K562 (cell line): ENCODE measurements around the gene TLN1. TPM values are rescaled to one million over a fixed set of nuclear protein-coding genes. Genes with fewer than 3 reads are reported as not detected.

Experiments
- E2F6 ChIP-seq, 2 experiments: IDR thresholded peaks; 2 replicates each; pipeline ENCODE4 v1.6.1; 2011; ENCODE audit warnings: borderline replicate concordance in 1 of 2, control low read depth in 1 of 2, low read depth in 1 of 2, low read length in 1 of 2, mild to moderate bottlenecking in 1 of 2, mixed read lengths in 1 of 2, moderate library complexity in 1 of 2; ENCODE audit not compliant: insufficient read depth in 1 of 2, insufficient read length in 1 of 2, poor library complexity in 1 of 2, severe bottlenecking in 1 of 2; ENCODE audit errors: extremely low read depth in 1 of 2
- KDM5B ChIP-seq: fragments of 200-600 bp; sonication (generic); IDR thresholded peaks from 2 replicates; pipeline ENCODE4 v1.6.1; 2012; ENCODE audit warnings: low read depth, mild to moderate bottlenecking, moderate library complexity, low read length, control low read depth, inconsistent platforms; ENCODE audit not compliant: insufficient replicate concordance
- MAX ChIP-seq: sonication (generic); formaldehyde crosslinking; IDR thresholded peaks from 2 replicates; pipeline ENCODE4 v1.9.0; 2022; ENCODE audit warnings: mild to moderate bottlenecking, missing genetic modification reagents
- PHF8 ChIP-seq: fragments of 200-600 bp; sonication (generic); IDR thresholded peaks from 2 replicates; pipeline ENCODE4 v1.6.1; 2012; ENCODE audit warnings: mixed run types, mild to moderate bottlenecking, inconsistent platforms, low read length, moderate library complexity, borderline replicate concordance
- POLR2A ChIP-seq: fragments of 450-650 bp; conservative IDR thresholded peaks from 2 replicates; pipeline ENCODE4 v1.6.1; 2016
- polyA plus RNA-seq, 8 experiments: library from polyadenylated mRNA; depleted of rRNA in 4 of 8; stranded (reverse) in 5 of 8; unstranded in 3 of 8; fragments of >200 nt; fragmentation: Nextera tagmentation in 2 of 8; fragmentation: Illumina TruSeq in 1 of 8; extraction: Ambion mirVana in 2 of 8; extraction: Trizol in 1 of 8; gene quantifications; 2 replicates each; pipeline versions ENCODE4 v1.2.1 to v1.2.3, GENCODE V29; 2011 to 2014; ENCODE audit warnings: inconsistent platforms in 1 of 8, missing spikeins in 1 of 8
- total RNA-seq, 7 experiments: library from RNA; depleted of rRNA in 6 of 7; stranded (reverse); fragments of >200 nt in 6 of 7; fragmentation: Illumina TruSeq in 2 of 7; extraction: Trizol in 2 of 7; gene quantifications; 2 replicates each; pipeline versions ENCODE4 v1.2.1 to v1.2.3, GENCODE V29; 2011 to 2021; ENCODE audit warnings: low replicate concordance in 1 of 7
- TF ChIP-seq, protein P1 (sequence below): fragments of 450-650 bp; IDR thresholded peaks from 2 replicates; pipeline ENCODE4 v1.6.1; 2016; ENCODE audit warnings: mild to moderate bottlenecking, moderate library complexity
- TF ChIP-seq, protein P2 (sequence below): sonication (generic); formaldehyde crosslinking; IDR thresholded peaks from 2 replicates; pipeline ENCODE4 v1.5.0; 2020; ENCODE audit warnings: missing genetic modification reagents

The TLN1 gene
- total and polyA plus RNA-seq, 9 of the 15 experiments (the other 6 are each of a cell fraction or from before 2014, with no cell fraction given) = 3.6 to 240 (median 54.8) TPM

- TF ChIP-seq, protein P1, sequence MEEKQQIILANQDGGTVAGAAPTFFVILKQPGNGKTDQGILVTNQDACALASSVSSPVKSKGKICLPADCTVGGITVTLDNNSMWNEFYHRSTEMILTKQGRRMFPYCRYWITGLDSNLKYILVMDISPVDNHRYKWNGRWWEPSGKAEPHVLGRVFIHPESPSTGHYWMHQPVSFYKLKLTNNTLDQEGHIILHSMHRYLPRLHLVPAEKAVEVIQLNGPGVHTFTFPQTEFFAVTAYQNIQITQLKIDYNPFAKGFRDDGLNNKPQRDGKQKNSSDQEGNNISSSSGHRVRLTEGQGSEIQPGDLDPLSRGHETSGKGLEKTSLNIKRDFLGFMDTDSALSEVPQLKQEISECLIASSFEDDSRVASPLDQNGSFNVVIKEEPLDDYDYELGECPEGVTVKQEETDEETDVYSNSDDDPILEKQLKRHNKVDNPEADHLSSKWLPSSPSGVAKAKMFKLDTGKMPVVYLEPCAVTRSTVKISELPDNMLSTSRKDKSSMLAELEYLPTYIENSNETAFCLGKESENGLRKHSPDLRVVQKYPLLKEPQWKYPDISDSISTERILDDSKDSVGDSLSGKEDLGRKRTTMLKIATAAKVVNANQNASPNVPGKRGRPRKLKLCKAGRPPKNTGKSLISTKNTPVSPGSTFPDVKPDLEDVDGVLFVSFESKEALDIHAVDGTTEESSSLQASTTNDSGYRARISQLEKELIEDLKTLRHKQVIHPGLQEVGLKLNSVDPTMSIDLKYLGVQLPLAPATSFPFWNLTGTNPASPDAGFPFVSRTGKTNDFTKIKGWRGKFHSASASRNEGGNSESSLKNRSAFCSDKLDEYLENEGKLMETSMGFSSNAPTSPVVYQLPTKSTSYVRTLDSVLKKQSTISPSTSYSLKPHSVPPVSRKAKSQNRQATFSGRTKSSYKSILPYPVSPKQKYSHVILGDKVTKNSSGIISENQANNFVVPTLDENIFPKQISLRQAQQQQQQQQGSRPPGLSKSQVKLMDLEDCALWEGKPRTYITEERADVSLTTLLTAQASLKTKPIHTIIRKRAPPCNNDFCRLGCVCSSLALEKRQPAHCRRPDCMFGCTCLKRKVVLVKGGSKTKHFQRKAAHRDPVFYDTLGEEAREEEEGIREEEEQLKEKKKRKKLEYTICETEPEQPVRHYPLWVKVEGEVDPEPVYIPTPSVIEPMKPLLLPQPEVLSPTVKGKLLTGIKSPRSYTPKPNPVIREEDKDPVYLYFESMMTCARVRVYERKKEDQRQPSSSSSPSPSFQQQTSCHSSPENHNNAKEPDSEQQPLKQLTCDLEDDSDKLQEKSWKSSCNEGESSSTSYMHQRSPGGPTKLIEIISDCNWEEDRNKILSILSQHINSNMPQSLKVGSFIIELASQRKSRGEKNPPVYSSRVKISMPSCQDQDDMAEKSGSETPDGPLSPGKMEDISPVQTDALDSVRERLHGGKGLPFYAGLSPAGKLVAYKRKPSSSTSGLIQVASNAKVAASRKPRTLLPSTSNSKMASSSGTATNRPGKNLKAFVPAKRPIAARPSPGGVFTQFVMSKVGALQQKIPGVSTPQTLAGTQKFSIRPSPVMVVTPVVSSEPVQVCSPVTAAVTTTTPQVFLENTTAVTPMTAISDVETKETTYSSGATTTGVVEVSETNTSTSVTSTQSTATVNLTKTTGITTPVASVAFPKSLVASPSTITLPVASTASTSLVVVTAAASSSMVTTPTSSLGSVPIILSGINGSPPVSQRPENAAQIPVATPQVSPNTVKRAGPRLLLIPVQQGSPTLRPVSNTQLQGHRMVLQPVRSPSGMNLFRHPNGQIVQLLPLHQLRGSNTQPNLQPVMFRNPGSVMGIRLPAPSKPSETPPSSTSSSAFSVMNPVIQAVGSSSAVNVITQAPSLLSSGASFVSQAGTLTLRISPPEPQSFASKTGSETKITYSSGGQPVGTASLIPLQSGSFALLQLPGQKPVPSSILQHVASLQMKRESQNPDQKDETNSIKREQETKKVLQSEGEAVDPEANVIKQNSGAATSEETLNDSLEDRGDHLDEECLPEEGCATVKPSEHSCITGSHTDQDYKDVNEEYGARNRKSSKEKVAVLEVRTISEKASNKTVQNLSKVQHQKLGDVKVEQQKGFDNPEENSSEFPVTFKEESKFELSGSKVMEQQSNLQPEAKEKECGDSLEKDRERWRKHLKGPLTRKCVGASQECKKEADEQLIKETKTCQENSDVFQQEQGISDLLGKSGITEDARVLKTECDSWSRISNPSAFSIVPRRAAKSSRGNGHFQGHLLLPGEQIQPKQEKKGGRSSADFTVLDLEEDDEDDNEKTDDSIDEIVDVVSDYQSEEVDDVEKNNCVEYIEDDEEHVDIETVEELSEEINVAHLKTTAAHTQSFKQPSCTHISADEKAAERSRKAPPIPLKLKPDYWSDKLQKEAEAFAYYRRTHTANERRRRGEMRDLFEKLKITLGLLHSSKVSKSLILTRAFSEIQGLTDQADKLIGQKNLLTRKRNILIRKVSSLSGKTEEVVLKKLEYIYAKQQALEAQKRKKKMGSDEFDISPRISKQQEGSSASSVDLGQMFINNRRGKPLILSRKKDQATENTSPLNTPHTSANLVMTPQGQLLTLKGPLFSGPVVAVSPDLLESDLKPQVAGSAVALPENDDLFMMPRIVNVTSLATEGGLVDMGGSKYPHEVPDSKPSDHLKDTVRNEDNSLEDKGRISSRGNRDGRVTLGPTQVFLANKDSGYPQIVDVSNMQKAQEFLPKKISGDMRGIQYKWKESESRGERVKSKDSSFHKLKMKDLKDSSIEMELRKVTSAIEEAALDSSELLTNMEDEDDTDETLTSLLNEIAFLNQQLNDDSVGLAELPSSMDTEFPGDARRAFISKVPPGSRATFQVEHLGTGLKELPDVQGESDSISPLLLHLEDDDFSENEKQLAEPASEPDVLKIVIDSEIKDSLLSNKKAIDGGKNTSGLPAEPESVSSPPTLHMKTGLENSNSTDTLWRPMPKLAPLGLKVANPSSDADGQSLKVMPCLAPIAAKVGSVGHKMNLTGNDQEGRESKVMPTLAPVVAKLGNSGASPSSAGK = 0 out of 2 replicates have a peak, but pooled peaks have one; percentile 33
- TF ChIP-seq KDM5B (peak; percentile 19), MAX (CRISPR knock-in tag) (no peak), POLR2A (peak; percentile 73), PHF8 (peak; percentile 58; the same call in 1 of the 2 replicates), E2F6 (IDR thresholded peaks at IDR 0.05; ENCODE audit: borderline replicate concordance in 1 of 2, extremely low read depth in 1 of 2, insufficient read depth in 1 of 2, insufficient read length in 1 of 2, low read depth in 1 of 2, low read length in 1 of 2, poor library complexity in 1 of 2, severe bottlenecking in 1 of 2) (peak in 1 of 2 experiments; percentile 47)
- TF ChIP-seq, protein P2, sequence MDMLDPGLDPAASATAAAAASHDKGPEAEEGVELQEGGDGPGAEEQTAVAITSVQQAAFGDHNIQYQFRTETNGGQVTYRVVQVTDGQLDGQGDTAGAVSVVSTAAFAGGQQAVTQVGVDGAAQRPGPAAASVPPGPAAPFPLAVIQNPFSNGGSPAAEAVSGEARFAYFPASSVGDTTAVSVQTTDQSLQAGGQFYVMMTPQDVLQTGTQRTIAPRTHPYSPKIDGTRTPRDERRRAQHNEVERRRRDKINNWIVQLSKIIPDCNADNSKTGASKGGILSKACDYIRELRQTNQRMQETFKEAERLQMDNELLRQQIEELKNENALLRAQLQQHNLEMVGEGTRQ (CRISPR knock-in tag) = peak; percentile 22; the same call in 1 of the 2 replicates
These were observed 41.2 kb downstream of the TLN1 start (continued) for GRCh38 chr9:35690614-35691333.
